GM19328 (cell line): ENCODE measurements around the gene KCNQ1OT1.

Experiments
- ATAC-seq: cut with Tn5 transposase; IDR thresholded peaks from one replicate; pipeline ENCODE4 v1.9.1; 2021; ENCODE audit warnings: mild to moderate bottlenecking, moderate library complexity; ENCODE audit not compliant: unreplicated experiment

Gene KCNQ1OT1

DNA sequence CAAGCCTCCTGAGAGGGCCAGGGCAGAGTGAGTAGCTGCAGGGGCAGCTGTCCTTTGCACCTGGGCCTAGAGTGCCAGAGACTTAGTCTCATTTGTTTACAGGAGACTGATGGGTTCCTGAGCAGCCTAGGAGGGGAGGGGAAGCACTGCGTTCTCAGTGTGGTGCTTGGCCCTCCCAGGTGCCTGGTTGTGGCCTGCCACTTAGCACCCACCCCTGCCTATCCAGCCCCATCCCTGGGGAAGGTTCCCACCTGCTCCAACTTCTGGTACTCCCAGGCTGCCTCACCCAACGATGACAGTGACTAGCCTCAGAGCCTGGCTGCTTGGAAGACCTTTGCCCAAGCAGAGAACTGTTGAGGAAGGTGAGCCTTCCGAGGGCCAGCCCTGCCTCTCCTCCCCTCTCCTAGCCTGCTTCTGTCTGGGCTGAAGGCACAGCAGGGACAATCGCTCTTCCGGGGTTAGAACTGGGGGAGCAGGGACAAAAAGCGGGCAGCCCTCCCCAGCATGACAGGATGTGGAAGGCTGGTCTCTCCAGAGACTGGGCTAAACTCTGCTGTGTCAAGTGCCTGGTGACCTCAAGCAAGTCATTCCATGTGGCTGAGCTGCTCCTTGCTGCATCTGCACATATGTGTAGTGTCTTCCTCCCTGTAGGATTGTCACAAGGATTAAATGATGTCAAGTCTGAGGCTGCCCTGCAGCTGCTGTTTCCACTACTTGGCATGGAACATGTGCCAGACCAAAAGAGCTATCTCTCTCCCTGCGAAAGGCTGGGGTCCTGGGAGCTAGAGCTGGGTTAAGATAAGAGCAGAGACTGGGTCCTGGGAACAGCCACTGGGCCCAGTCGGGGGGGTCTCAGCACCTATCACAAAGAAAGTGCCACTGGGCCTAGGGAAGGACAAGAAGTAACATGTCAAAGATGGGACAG, 9.9 kb downstream of the KCNQ1OT1 start:
- no peak for ATAC-seq

DNA sequence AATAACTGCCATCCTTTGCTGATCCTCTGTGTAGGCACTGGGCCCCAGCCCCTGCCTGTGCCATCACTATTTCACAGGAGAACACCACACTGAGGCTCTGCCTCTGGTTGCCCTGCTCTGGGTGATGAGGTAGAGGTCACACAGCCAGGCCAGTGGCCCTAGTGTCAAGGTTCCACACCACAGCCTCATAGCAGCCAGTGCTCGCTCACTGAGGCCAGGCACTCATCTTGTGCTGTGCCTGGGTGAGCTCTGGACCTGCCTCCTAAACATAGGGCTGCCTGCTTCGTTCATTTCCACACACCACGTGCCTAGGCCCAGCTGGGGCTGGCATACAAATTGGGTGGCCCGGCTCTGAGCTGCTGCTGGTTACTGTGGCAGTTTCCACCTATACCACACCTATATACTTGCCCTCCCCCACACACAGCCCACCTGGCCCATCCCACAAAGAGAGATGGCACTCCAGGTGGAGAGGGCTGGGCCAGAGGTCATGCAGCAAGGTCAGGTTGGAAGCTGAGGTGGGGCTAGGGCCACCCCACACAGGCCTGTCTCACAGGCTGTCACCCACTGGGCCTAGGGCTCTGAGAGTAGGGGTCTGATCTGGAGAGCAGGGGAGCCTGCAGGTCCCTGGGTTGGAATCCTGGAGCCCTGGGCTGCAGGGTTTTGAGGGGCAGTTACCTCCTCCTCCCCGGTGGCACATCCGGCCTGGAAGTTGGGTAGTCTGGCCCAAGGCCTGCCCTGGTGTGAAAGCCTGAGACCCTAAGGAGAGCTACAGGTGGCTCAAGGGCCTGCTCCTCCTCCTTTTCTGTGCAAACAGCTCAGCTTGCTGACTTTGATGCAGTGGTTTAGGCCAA, 11.2 kb downstream of the KCNQ1OT1 start:
- ATAC-seq: no peak

DNA sequence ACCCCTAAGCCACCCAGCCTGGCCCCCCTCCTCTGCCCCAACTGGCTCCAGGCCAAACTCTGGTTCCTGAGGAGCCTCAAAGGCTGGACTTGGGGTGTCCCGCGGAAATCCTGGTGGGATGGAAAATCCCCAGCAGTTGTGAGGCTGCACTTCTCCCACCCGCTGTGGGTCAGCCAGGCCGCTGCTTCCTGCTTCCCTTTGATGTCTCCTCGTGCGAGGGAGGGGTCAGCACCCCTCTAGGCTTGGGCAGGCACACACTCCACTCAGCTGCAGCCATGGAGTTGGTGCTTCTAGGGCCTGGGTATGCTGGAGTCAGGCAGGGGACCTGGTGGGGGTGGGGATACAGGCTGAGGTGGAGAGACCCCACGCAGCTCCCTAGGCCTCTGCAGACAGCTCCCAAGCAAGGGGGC, 12.0 kb downstream of the KCNQ1OT1 start:
- ATAC-seq: no peak

DNA sequence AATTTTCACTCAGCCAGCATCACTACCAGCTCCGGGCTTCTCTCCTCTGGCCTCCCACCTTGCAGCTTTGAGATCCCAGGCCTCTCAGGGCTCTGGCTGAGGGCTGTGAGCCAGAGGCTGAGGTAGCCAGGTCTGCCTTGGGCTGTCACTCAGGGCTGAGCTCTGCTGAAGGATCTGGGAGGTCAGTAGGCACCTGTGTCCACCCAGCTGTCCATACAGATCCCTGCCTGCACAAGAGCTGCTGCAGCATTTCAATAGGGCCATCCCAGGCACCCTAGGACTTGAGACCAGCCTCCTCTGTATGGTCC, 12.6 kb downstream of the KCNQ1OT1 start:
- ATAC-seq: no peak

DNA sequence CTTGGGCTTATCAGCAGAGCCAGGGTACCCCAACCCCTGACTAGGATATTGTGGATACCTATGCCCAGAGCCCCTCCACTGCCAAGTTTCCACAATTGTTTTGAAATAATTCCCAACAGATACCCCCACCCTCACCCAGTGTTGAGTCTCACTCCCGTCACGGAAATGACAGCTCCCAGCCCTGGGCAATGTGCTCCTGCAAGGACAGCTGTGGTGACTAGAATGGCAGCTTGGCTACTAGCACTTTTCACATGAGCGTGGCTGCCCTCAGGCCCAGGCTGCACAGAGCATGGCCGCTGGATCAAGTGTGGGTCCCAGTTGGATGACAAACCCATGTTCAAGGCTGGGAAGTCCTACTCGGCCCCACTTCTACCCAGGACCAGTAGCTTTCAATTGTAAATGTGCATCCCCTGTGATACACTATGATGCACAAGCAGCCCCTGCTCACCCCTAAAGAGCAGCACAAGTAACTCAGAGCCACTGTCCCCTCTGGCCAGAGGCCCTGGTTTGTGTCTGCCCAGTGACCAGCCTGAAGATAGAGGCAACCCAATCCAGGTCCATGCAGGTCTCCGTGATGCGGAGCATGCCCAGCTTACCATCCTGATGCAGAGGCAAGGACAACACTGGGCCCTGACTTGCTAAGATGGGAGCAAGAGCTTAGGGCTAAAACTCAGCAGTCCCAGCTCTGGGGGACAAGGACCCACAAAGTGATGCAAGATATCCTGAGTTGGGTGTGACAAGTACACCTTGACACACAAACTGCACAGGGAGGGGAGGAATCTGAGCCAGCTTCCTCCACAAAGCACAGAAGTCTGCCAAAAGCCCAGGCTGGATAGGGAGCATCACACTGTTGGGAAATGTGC, 13.2 kb downstream of the KCNQ1OT1 start:
- ATAC-seq: no peak

DNA sequence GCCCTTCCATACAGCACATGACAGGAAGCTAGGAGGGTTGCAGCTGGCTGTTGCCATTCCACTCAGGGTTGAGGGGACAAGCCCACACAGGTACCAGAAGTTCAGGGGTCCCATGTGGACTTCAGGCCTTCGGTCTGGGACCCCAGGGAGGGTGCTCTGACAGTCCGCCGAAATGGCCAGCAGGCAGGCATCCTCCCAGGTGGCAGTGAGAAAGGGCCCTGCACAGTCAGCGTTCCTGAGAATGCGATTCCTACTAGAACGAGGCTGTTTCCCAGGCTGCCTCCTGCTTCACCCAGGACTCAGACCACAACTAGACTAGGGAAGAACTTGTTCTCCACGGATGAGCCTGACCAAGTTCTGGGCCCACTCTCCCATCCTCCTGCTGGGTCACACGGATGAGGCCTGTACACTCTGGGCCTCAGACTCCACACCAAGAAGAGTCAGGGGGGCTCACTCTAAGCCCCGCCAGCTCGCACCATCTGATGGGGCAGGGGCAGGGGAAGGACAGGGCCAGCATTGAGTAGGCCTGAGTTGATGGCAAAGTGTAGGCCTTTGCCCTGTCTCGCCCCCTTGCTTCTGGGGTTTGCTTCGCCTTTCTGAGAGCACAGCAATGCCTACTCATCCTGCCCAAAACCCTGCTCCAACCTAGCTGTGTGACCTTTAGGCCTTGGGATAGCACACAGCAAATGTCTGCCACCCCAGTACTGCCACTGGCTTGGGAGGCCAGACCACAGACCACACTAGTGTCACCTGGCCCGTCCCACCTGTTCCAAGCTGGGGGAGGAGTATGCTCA, 14.0 kb downstream of the KCNQ1OT1 start:
- no peak for ATAC-seq

DNA sequence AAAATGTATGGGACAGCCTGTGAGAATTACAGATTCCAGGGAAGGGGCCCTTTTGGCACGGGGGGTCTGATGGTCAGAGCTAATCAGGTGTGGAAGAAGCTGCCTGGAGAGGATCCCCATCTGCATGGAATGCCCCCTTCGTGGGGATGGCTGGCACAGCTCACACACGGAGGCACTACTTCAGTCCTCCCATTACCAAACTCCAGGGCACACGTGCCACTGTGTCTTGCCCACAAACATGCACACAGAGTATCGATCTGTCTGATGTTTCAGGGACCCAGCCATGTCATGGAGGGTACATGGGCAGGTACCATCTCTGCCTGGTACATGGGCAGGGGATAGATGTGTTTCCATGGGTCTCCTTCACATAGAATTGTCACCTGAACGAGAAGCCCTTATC, 14.7 kb downstream of the KCNQ1OT1 start:
- ATAC-seq: no peak

DNA sequence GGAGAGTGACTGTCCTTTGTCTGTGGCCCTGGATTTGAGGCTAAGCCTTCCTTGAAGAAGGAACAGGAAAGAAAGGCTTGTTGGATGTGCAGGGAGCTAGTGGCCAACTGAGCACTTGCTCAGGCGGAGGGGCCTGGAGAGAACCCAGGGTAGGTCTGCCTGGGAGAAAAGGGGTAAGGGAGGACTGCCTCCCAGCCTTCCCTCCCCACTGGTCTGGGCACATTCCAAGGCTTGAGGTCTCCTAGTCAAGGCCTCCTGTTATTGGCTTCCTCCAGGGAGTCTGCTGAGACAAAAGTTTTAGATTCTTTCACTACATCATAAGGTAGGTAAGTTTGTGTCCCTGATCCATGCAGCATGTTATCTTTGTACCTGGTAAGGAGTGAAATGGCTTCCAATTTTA, 15.2 kb downstream of the KCNQ1OT1 start:
- no peak for ATAC-seq

DNA sequence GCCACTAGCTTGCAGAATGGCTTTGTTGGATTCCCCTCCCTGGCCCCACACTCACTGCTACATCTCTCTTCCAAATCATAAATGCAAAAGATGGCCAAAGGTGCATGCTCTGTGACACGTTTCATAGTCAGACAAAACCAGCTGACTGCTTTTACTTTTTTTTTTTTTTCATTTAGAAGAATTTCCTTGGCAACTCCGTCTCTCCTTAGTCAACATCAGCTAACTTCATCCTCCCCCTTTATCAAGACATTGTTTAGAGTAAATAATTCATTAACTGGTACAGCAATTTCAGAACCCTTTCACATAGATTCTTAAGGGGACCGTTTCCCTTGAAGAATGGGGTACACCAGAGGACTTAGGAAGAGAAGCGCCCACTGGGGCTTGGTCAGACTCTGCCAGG, 16.0 kb downstream of the KCNQ1OT1 start:
- no peak for ATAC-seq

DNA sequence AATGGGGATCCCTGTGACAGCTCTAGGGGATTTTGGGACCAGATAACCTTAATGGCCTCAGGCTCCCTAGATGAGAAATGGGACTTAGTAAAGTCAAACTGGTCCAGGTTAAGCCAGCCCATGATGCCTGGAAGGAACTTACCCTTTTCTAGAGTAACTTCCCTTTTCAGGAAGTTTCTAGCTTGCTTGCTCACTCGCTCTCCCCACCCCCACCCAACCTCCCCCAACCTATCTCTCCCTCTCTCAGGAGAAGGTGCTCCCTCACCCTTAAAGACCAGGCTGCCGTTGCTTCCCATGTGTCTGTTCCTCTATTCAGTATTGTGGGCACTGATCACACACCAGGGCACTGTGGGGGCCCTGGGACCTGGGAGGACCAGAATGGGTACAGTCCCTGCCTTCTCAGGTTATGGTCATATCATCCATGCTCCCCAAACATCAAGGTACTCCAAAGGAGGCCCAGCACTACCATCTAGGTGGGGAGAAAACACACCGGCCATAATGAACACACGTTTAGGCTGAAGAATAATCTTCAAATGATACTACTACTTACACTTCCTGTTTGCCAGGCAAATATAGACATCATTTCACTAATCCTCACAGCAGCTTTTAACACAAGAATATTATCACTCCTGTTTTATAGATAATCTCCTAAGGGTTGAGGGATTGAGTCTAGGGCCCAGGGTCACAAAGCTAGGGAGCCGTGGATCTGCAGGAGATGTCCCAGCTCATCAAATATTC, 18.2 kb downstream of the KCNQ1OT1 start:
- no peak for ATAC-seq

DNA sequence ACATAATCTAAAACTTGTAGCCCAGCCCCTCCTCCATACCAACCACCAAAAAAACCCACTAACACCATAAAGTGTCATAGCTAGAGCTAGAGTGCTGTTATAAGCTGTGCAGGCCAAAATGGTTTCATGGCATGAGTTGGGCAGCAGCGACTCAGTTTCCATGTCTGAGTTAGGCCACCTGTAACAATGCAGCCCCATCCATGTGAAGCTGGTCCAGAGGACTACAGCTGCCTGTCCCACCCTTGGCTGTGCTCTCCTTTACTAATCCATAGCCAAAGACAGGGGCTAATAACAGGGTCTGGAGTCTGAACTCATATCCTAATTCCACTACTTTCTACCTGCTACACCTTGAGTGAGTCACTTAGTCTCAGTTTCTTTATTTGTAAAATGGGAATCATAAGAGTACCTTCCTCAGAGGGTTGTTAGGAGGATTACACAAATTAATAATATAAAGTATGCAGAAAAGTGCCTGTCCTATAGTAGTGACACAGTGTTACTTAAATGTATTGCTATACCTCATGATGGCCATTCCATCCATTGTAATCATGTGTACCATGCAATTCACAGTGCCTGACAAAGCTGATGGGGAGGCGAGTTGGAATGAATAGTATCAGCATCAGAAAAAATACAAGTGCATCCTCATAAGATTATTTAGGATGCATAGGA, 20.6 kb downstream of the KCNQ1OT1 start:
- ATAC-seq: no peak

DNA sequence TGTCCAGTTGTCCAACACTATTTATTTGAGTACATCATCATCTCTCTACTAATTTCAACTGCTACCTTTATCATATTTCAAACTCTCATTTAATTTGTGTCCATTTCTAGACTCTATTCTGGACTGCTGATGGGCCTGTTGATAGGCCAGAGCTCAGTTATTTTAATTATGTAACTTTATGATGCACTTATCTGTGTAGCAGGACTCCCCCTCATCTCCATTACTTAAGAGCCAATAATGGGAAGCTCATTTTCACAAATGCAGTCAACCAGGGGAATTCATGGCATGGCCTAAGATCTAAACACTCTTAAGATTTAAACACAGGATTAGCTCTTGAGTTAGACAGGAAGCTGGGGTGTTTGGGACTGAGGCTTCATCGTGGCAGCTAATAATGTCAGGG, 21.4 kb downstream of the KCNQ1OT1 start:
- no peak for ATAC-seq

DNA sequence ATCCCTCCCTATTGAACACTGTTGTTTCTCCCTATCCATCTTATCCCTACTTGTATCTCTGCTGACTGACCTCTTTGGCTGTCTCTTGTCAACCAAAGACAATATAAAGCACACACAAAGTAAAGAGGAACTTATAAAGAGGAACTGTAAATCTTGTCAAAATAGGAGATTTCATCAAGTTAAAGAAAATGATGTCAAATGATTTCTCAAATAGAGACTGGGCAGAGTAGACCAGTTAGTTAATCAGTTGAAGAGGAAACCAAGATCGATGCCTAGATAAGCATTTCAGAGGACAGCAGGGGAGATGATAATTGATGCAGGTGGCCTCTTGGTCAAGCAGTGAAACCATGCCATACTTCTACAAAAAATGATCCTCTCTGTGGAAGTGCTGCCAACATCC, 22.7 kb downstream of the KCNQ1OT1 start:
- no peak for ATAC-seq

DNA sequence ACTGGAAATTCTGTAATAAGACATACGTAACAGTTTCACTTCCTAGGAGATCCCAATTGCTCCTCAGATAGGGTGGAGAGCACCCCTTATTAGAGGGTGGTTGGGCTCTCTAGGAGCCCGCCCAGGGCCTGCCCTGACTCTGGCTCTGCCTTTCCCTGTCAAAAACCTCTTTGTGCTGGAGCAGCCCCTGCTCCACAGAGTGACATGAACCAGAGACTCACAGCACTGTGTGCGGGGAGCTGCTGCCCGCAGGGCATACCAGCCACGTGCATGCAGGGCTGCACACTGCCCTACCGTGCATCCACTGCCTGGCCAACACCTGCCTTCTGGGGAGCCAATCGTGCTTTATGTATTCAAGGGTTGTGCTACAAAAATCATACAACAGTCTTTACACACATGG, 24.3 kb downstream of the KCNQ1OT1 start:
- no peak for ATAC-seq

DNA sequence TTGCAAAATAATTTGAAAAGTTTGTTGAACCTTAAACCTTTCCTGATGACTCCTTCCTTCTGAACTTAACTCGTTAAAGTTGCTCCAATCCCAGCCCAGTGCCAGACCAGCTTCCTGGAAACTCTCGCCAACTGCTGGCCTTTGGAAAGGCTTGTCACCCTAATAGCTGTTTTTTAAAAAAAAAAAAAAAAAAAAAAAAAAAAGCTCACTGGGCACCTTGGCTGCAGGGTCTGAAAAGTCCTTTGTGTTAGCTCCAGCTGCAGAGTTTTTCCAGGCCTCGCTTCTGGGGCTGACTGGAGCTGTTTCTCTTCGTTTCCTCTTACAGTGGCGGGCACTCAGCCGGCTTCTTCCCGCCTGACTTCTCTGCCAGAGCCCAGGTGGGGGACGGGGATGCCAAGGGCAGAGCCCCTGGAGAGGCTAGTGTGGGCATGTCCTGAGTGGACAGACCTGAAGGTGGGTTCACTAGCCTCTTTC, 25.1 kb downstream of the KCNQ1OT1 start:
- no peak for ATAC-seq

DNA sequence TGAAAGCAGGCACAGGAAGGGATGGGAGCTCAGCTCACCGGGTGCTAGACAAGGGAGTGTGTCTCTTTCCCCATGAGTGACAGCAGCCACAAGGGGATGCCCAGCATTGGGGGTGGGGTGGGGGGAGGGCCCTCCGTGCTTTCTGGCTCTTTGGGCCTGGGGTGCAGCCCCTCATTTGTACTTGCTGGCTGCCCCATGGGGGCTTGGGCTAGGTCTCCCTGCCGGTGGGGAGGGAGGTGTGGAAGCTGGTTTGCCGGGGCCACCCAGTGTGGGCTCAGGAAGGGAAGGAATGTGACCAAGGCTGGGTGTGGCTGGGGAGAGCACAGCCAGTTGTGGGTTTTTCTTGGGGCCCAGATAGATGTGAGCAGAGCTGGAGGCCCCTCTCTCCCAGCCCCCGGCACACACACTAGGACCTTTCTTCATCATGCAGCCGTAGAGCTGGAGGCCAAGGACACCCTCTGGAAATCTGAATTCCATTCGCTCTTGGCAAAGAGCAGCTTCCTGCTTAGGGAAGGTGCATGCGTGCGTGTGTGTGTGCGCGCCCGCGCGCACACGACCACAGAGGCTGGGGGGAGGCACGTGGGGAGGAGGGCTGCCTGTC, 25.8 kb downstream of the KCNQ1OT1 start:
- ATAC-seq: no peak

DNA sequence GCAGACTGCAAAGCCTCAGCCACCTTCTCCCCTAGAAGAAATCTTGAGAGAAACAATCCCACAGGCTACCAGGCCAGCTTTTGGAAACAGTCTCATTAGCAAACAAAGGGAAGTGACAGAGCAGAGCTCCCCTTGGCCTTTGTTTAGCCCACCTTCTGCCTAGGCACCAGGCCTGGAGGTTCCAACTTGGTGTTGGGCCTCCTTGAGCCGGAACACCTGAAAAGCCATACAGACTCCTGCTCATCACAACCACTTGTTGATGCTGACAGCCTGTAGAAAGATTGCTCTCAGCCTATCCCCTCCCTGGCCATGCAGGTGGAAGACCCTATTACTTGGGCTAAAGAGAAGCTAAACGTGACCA, 26.6 kb downstream of the KCNQ1OT1 start:
- ATAC-seq: no peak

DNA sequence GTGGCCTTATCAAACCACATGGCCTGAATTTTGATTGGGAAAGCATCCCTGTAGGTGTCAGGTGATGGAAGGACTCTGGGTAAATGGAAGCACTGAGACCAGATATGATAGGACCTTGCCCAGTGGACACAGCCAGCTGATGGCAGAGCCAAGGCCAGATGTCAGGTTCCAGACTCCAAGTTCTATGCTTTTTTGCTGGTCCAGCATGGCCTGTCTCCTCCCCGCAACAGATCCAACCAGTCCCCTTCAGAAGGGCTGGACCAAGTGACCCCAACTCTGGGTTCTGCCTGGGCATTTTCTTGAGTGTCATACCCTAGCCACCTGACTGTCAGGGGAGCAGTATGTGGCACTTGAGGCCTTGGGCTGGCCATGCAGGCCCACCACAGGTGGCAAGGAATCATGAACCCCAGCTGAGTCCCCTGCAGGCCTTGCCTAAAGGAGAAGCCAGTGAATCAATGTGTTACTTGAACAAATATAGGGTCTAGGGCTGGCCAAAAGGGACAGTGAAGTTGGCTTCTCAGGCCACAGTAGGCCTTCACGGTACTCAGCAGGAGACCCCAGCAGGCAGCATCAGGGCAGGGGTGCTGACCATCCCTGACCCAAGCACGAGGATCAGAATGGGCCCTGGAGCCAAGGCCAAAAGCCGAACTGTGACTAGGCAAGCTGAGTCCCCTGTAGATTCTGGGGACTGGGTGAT, 27.1 kb downstream of the KCNQ1OT1 start:
- ATAC-seq: no peak
